ENCODE results near the gene ADNP2.

Gene ADNP2

DNA sequence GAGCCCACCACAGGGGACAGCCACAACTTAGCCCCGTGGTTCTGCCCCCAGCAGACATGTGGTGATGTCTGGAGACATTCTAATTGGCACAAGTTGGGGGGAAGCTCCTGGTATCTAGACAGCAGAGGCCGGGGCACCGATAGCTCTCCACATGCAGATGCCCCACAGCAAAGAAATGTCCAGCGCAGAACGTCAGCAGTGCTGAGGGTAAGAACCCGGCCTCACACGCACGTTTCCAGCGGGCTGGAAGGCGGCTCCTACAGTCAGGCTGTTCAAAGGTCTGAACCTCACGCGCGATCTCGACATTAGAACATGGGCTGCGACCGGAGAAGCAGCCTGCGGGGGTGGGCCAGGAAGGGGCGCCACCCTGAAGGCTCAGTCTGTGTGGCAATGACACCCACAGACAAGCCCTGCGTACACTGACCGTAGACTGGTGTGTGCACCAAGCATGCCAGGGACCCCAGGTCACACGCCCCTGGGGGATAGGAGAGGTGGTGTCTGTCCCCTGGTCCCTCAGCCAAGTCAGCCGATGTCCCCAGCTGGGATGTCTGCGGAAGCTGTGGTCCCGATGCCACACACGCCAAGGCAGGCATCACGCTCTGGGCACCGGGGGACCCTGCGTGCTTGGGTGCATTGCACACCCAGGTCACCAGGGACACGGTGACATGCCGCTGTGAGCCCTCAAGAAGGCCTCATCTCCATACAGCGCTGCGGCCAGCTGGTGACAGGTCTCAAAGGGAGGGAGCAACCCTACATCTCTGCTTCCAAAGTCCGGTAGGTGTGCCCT lies 71.9 kb downstream of the ADNP2 start:
- no peaks in the 10 kb centered on the region for H3K9me3 ChIP-seq (ENCODE audit: control insufficient read depth, insufficient read depth, low read depth, low read length)
- CTCF ChIA-PET: interaction anchor here (0.6 to 2.5 kb wide), 6 partner anchors 8 to 74 kb away, joined by 3 to 8 read pairs (median 4); no protein-coding TSS in a partner anchor
- no peaks in the 10 kb centered on the region for H3K36me3 ChIP-seq (ENCODE audit: control insufficient read depth in 2 of 2, insufficient read depth in 1 of 2, low read length in 2 of 2)
- POLR2A ChIA-PET: no interaction called here
- no peak overlapping the region for H3K27ac ChIP-seq (ENCODE audit: extremely low read depth, low read depth, low read length)
- TF ChIP-seq ZSCAN18 (tag by site-specific recombination; IDR thresholded peaks at IDR 0.05): no peak
- TF ChIP-seq ZNF223 (tag by site-specific recombination; IDR thresholded peaks at IDR 0.05): no peak
- no peak for TF ChIP-seq ZNF146 (tag by site-specific recombination; IDR thresholded peaks at IDR 0.05)
- no peak for TF ChIP-seq ZNF571 (tag by site-specific recombination; IDR thresholded peaks at IDR 0.05)
- TF ChIP-seq ZNF530 (tag by site-specific recombination; IDR thresholded peaks at IDR 0.05; ENCODE audit: low read depth): no peak
- H3K4me3 ChIP-seq (ENCODE audit: low read depth, low read length): no peak overlapping the region
- no peaks in the 10 kb centered on the region for H3K4me1 ChIP-seq (ENCODE audit: control insufficient read depth, insufficient read depth, low read length)

- POLR2A ChIA-PET: no interaction called here
- CTCF ChIA-PET: interaction anchor here (0.6 to 2.5 kb wide), 7 partner anchors 9 to 310 kb away, joined by 3 to 8 read pairs (median 5); no protein-coding TSS in a partner anchor
- Histone ChIP-seq H3K4me1 (ENCODE audit: control insufficient read depth, insufficient read depth, low read length) (no peaks in the 10 kb centered on the region), H3K27ac (ENCODE audit: extremely low read depth, low read depth, low read length) (no peak overlapping the region), H3K4me3 (ENCODE audit: low read depth, low read length) (no peak overlapping the region), H3K36me3 (ENCODE audit: control insufficient read depth in 2 of 2, insufficient read depth in 1 of 2, low read length in 2 of 2) (no peaks in the 10 kb centered on the region), H3K9me3 (ENCODE audit: control insufficient read depth, insufficient read depth, low read depth, low read length) (no peaks in the 10 kb centered on the region)
- TF ChIP-seq ZNF274 (IDR thresholded peaks at IDR 0.05; ENCODE audit: low read length) (no peak), ZNF274 (tag by site-specific recombination; IDR thresholded peaks at IDR 0.05; ENCODE audit: borderline replicate concordance) (no peak), ZNF146 (tag by site-specific recombination; IDR thresholded peaks at IDR 0.05) (no peak), ZNF501 (tag by site-specific recombination; IDR thresholded peaks at IDR 0.05) (no peak), ZNF658 (tag by site-specific recombination; IDR thresholded peaks at IDR 0.05) (no peak), ZNF366 (tag by site-specific recombination; conservative IDR thresholded peaks at IDR 0.05) (no peak), ZBTB7A (tag by site-specific recombination; IDR thresholded peaks at IDR 0.05; ENCODE audit: low read depth) (no peak), ZSCAN18 (tag by site-specific recombination; IDR thresholded peaks at IDR 0.05) (no peak), SP3 (tag by site-specific recombination; IDR thresholded peaks at IDR 0.05) (no peak), PATZ1 (tag by site-specific recombination; IDR thresholded peaks at IDR 0.05) (no peak), ZFP37 (tag by site-specific recombination; IDR thresholded peaks at IDR 0.05) (no peak), ZNF433 (tag by site-specific recombination; IDR thresholded peaks at IDR 0.05; ENCODE audit: low read depth) (no peak), ZNF280C (tag by site-specific recombination; IDR thresholded peaks at IDR 0.05) (no peak), ZNF239 (tag by site-specific recombination; IDR thresholded peaks at IDR 0.05) (no peak), ZNF394 (tag by site-specific recombination; IDR thresholded peaks at IDR 0.05; ENCODE audit: borderline replicate concordance) (no peak), ZBTB8A (tag by site-specific recombination; IDR thresholded peaks at IDR 0.05) (no peak)
- TF ChIP-seq, protein P1, sequence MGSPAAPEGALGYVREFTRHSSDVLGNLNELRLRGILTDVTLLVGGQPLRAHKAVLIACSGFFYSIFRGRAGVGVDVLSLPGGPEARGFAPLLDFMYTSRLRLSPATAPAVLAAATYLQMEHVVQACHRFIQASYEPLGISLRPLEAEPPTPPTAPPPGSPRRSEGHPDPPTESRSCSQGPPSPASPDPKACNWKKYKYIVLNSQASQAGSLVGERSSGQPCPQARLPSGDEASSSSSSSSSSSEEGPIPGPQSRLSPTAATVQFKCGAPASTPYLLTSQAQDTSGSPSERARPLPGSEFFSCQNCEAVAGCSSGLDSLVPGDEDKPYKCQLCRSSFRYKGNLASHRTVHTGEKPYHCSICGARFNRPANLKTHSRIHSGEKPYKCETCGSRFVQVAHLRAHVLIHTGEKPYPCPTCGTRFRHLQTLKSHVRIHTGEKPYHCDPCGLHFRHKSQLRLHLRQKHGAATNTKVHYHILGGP (tag by site-specific recombination; IDR thresholded peaks at IDR 0.05): no peak
- TF ChIP-seq, protein P2, sequence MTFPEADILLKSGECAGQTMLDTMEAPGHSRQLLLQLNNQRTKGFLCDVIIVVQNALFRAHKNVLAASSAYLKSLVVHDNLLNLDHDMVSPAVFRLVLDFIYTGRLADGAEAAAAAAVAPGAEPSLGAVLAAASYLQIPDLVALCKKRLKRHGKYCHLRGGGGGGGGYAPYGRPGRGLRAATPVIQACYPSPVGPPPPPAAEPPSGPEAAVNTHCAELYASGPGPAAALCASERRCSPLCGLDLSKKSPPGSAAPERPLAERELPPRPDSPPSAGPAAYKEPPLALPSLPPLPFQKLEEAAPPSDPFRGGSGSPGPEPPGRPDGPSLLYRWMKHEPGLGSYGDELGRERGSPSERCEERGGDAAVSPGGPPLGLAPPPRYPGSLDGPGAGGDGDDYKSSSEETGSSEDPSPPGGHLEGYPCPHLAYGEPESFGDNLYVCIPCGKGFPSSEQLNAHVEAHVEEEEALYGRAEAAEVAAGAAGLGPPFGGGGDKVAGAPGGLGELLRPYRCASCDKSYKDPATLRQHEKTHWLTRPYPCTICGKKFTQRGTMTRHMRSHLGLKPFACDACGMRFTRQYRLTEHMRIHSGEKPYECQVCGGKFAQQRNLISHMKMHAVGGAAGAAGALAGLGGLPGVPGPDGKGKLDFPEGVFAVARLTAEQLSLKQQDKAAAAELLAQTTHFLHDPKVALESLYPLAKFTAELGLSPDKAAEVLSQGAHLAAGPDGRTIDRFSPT (tag by site-specific recombination; IDR thresholded peaks at IDR 0.05): no peak
These were observed 72.8 kb downstream of the ADNP2 start for GRCh38 chr18:80181642-80182461.

Measured in HEK293 (cell line).